Measurements from ENCODE around the gene IGFLR1.
"Not testable (repeated sequence)": the region's sequence is repeated elsewhere in the genome, so short reads cannot be mapped to it uniquely, and the experiment has no call there.

- not testable (repeated sequence) for TF ChIP-seq CTCF (IDR thresholded peaks at IDR 0.05); SMC3 (IDR thresholded peaks at IDR 0.05; ENCODE audit: low read depth, low read length); TCF12 (IDR thresholded peaks at IDR 0.05); EZH2phosphoT487 (IDR thresholded peaks at IDR 0.05; ENCODE audit: borderline replicate concordance, low read depth); PBX3 (IDR thresholded peaks at IDR 0.05); YY1 (IDR thresholded peaks at IDR 0.05; ENCODE audit: low read depth)
These were observed 51.1 kb downstream of the IGFLR1 start for GRCh38 chr19:35691106-35691505.
